Esophagus squamous epithelium (tissue), 4 donors: ENCODE data around the gene FAM20C.

Source experiments
- POLR2A ChIP-seq, 4 donors: fragments of 450-650 bp; IDR thresholded peaks; one replicate each; pipeline ENCODE4 v1.6.1; 2017; ENCODE audit warnings: antibody characterized with exemption in 4 of 4, mild to moderate bottlenecking in 4 of 4, moderate library complexity in 3 of 4
- TF ChIP-seq, protein P1 (sequence below), 6 experiments: fragments of 450-650 bp in 4 of 6; fragments of 200-600 bp in 2 of 6; sonication (generic) in 2 of 6; IDR thresholded peaks; one replicate each; pipeline ENCODE4 v1.5.1; 2016 to 2019; ENCODE audit warnings: antibody characterized with exemption in 6 of 6, mild to moderate bottlenecking in 4 of 6, moderate library complexity in 4 of 6

DNA sequence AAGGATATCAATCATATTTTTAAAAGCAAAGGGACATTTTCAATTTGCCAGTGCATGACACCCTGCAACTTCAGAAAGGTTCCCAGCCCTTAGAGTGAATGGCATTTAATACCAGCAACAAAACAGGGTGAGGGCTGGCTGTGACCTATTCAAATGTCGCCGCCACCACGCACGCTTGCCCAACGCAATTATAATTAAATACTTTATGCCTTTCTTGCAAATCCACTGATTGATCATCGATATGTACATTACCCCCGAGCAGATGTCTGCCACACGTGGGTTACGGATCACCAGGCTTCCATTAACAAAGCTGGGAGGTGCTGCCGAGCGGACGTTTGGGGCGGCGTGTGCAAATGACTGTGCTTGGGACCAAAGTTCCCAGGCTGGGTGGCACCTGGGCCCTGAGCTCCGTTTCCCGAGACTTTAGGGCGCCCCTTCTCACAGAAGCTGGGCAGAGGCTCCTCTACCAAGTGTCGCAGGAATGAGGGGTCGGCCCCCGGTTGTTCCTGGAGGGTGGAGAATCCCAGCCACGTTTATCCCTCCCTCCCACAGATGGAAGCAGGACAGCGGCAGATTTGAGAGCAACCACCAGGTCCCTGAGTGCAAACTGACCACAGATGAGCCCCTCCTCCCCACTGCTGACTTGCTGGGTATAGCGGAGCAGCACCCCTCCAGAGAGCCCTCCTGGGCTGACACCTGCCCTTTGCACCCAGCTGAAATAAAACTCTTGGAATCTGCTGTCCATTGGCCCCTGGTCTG lies 101.5 kb downstream of the FAM20C start:
- TF ChIP-seq, protein P1, sequence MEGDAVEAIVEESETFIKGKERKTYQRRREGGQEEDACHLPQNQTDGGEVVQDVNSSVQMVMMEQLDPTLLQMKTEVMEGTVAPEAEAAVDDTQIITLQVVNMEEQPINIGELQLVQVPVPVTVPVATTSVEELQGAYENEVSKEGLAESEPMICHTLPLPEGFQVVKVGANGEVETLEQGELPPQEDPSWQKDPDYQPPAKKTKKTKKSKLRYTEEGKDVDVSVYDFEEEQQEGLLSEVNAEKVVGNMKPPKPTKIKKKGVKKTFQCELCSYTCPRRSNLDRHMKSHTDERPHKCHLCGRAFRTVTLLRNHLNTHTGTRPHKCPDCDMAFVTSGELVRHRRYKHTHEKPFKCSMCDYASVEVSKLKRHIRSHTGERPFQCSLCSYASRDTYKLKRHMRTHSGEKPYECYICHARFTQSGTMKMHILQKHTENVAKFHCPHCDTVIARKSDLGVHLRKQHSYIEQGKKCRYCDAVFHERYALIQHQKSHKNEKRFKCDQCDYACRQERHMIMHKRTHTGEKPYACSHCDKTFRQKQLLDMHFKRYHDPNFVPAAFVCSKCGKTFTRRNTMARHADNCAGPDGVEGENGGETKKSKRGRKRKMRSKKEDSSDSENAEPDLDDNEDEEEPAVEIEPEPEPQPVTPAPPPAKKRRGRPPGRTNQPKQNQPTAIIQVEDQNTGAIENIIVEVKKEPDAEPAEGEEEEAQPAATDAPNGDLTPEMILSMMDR (IDR thresholded peaks at IDR 0.05): no peak
- no peak for TF ChIP-seq POLR2A (IDR thresholded peaks at IDR 0.05)
